Embryonic facial prominence (tissue), 1 donor: ENCODE results near the gene PFDN2.

Experiments used
- DNase-seq: peaks from one replicate; pipeline ENCODE4 v3.0.0-alpha.2; 2016; ENCODE audit errors: extremely low spot score

Gene PFDN2

DNA sequence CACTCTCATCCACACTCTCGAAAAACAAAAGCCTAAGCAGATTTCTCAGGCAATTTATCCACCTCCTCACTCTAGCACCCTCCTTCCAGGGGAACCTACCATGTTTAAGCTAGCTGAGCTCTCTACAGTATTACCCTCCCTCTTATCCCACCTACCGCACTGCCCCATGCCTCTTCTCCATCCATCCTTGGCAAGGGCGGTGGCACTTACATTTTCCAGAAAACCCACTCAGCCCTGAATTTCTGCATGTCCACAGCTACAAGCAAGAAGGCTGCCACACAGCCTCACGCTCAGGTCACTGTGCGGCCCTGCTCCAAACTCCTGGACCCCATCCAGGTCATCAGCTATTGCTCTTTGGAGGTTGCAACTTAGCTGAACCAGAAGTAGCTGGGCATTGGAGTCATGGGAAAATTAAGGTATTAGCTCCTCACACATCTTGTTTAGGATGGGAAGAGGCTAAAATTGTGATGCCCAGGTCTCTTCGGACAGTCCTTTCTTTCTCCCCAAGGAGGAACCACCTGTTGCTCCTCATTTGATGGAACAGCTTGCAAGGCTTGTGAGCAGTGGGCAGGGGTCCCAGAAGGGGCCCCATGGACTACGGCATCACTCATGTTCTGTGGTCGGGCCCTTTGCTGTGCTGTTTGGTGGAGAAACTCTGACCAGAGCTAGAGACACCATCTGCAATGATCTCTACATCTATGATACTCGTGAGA, 18.6 kb downstream of the PFDN2 start:
- no peak for DNase-seq

DNA sequence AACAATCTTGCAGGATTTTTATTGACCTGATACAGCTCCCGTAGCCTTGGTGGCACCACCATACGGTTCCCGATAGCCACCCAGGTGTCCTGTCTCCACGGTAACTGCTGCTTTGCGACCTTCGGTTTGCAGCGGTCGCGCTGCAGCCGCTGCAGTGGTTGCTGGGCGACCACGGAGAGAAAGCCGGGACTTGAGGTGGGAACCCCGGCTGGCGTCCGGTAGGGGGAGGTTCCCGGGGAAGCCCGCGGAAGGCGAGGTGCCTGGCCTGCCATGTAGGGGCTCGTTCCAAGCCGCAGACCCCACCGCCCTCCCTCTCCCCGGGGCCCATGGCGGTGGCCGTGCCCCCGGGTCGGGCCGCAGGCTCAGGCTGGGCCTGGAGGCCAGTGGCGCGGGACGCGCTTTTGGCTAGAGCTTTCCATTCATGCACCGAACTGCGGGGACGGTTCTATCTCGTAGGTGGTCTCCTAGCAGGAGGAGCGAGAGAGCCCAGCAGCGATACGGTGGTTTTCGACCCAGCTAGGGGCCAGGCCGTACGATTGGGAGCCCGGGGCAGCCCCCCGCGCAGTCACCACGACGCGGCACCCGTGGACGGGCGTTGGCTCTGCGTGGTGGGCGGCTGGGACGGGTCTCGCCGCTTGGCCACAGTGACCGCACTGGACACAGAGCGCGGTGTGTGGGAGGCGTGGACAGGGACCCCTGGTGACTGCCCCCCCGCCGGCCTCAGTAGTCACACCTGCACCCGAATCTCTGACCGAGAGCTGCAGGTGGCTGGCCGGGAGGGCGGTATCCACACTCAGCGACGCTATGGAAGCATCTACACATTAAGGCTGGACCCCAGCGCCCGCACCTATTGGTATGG, 19.4 kb downstream of the PFDN2 start, which contains the start of gene KLHDC9:
TSS of gene KLHDC9 (plus strand) at position 152 of the 859 bp plus-strand sequence. CDS start at position 327, 175 bp downstream.
- DNase-seq: no peak

DNA sequence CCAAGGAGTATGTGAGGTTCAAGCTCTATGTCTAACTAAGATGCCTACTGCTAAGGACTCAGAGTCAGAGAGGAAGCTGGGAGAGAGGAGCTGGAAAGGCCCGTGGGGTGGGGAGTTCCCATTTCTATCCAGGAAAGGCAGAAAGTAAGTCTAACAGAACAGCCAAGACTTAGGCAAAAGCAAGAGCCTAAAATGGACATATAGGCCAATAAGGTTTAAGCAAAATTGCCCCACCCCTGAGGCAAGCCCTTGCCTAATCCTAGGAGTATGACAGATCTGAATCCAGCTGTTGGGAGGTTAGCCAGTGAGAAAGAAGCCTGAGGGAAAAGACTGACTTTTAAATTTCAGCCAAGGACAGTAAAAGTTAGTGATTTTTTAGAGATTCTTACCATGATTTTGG, 21.3 kb downstream of the PFDN2 start:
- DNase-seq: no peak

DNA sequence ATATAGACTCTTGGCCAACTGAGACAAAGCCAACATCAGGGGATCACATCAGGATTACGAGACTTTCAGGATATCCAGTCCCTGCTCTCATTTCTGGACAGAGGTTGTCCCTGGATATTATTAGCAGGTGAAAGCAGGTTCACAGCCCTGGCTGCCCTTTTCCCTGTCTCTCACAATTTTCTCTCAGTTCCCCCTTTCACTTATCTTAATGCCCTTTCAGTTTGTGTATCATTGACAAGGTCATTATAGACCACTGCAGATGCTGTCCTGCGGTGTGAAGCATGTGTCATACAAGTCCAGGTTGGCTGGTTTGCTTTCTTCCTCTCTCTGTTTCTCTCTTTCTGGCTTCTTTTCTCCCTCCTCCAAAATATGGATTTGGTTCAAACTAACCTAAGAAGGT, 21.8 kb downstream of the PFDN2 start:
- DNase-seq: no peak

DNA sequence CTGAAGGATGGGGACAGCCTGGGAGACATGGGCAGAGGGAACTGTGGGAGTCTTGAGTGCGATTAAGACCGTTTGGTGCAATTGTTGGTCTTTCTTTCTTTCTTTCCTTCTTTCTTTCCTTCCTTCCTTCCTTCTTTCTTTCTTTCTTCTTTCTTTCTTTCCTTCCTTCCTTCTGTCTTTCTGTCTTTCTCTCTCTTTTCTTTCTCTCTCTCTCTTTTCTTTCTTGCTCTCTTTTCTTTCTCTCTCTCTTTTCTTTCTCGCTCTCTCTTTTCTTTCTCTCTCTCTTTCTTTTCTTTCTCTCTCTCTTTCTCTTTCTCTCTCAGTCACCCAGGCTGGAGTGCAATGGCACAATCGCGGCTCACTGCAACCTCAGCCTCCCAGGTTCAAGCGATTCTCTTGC, 22.6 kb downstream of the PFDN2 start:
- no peak for DNase-seq

DNA sequence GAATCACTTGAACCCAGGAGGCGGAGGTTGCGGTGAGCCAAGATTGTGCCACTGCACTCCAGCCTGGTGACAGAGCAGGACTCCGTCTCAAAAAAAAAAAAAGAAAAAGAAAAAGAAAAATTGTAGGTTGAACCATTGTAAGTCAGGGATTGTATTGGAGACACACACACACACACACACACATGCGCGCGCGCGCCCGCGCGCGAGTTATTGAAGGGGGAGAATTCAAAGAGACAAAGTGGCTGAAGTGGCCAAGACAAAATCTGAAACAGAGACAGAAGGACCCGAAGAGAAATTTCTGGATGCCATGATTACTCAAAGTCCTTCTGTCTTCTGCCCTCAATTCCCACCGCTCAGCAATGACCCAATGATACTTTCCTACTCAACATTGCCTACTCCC, 23.4 kb downstream of the PFDN2 start:
- DNase-seq: no peak

DNA sequence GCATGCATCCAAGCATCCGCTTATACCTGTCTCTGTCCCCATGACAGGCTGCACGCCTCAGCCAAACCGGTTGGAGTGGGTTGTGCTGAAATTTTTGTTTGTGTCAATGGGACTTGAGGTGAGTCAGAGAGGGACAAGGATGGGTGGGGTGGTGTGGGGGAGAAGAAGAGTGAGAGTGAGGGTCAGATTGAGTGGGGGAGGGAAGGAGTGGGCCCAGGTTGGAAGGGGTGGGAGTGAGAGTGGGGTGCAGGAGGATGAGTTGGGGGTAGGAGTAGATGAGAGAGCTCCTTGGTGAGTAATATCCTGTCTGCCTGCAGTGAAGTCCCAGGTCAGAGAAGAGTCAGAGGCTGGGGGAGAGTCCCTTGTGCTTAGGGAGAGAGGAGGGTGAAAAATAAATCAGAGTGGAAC, 25.2 kb downstream of the PFDN2 start:
- no peak for DNase-seq

DNA sequence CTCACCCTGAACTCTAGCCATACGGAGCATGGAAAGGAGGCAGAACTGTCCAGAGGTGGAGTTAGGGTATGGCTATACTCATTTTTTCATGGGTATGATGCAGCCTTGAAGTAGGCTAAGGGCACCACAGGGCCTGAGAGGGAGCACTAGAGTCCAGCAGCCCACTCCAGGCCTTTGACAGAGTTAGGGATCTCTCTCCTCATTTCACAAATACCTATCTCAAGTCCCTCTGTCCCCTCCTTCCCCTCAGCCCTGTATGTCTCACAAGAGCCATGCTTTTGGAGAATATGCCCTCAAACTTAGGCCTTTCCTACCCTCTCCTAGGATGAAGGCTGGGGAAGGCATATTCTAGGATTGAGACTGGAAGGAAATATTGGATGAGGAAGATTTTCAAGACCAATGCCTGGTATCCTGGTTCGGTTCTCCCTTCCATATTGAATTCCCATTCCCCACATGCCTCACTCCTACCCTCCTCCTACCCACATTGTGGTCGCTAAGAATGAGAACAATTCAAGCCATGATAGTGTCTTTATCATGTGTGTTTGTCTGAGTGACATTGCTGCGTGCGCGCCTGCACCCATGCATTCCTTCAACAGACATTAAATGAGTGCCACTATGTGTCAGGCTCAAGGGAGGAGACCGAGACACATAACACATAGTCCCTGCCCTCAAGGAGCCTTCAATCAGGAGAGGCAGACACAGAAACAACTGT, 25.9 kb downstream of the PFDN2 start:
- no peak for DNase-seq

DNA sequence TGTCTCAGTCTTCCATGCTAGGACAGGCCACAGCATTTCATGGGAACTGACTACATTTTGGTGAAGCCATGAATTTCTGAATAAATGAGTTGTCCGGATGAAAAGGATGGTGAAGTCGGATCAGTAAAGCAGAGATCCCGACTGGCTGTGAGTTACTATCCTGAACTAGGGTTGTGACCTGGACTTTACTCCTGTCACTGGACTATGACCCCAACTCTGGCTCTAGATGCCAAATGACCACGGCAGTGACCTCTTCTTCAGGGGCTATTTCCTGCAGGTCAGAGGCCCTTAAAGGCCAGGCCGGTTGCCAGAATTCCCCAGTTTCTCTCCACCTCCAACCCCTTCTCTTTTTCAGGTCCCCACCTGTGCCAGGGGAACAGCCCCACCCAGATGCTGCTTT, 26.7 kb downstream of the PFDN2 start:
- no peak for DNase-seq

DNA sequence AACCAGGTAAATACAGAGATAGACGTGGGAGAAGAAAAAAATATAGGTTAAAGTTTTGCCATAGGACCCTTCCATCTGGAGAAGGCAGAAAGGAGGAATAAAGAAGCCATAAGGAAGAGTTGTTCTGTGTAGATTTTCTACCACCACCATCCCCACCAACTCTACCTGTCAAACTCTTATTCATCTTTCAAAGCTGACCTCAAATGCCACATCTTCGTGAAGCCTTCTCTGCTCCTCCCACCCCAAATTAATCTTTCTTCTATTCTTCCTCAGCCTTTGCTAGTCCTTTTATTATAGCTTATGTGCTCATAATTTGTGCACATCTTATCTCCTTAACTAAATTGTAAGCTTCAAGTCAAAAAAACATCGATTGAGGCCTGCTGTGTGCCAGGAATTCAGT, 27.2 kb downstream of the PFDN2 start:
- no peak for DNase-seq

DNA sequence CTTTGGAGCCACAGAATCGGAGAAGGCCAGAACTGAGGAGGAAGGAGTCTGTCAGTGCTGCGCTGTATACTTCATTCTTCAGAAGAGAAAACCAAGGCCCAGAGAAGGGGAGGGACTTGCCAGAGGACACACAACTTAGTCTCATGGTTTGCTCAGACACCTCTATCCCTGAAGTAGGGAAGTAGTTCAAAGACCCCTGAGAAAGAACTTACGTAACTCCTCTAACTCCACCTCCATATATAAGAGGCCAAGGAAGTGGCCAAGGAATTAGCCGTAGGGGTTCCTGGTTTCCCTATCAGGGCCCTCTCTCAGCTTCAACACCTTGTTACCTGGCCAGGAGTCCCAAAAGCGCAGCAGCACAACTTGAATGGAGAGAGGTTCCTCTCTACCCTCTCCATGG, 27.9 kb downstream of the PFDN2 start:
- DNase-seq: no peak

DNA sequence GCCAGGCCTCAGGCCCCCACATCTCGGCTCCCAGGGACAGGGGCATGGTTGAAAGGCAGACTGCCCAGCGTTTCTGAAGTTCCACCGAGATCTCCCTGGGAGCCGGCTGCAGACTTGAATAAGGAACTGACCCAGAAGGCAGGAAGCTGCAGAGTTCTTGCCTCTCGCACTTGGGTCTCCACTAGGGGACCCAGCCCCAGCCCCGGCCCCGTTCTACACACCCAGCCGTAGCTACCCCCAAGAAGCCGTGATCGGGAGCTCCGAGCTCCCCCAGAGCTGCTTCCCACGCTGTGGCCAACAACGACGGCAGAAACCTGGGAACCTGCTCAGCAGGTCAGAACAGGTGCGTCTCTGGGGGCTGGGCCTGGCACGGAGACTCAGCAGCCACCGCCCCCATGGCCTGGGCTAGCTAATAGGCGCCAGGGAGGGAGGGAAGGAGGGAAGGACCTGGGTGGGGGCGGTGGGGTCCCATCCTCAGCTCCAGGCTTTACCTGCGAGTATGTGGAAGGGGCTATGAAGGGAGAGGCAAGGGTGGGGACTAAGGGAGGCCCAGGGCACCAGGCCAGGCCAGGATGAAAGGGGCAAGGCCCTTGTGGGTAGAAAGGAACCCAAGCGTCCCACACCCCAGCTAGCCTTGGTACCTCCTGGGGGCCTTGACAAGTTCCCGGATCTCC, 28.4 kb downstream of the PFDN2 start, which contains the start of gene NECTIN4:
TSS of gene NECTIN4 (minus strand) at position 308 of the 674 bp plus-strand sequence. CDS start at position 46, 262 bp downstream.
- no peak for DNase-seq

DNA sequence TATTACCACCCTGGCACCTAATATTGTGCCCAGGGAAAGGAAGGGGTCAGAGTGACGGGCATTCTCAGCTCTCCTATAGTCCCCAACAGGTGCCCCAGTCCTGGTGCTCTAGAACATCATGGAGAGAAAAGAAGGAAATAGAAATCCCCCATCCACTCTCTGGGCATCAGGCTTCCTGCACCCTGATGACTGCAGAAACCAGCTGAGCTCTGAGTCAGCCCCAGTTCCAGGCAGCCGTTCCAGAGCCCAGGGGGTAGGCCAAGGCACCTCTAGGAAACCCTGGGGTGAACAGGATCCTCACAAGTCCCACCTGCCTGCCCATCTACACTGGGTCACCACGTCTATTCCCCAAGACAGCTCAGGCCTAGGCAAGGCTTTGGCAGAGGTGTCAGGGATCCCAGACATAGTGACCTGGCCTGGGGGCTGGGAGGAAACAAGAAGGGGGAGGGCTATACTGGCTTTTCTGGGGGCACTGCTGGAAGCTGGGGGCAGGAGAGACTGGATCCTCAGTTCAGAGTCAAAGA, 29.2 kb downstream of the PFDN2 start:
- DNase-seq: no peak

DNA sequence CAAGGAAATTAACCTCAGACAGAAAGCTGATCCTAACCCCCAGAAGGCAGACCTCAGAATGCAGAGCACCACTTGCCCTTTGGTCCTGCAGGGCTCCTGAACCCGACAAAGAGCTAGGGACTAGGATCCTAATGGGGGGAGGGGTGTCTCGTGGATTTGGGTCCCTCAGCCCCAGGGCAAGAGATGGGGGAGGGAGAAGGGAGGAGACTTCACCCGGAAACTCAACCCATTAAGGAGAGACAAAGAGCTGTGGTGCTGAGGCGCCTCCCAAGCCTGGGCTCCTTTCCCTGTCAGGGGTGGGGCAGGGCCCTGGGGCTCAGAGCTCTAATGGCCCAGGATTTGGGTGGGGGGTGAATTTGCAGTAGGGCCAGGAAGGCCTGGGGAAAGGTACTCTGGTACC, 31.4 kb downstream of the PFDN2 start:
- DNase-seq: no peak

DNA sequence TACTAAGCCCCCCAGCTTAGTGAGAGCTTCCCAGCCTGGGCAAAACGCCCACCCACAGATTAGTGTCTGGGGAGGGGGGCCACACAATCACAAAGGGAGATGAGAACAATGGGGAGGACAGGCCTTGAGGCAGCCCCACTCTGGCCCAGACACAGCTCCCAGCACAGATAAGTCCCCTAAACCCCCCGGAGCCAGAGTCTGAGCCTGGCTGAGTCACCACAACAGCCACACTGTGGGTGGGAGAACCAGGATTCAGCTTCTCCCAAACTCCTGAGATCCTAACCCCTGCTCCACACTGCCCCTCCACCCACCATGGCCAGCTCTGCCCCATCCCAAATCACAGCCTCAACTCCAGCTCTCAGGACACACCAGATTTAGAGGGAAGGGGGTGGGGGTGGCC, 32.7 kb downstream of the PFDN2 start:
- DNase-seq: no peak

DNA sequence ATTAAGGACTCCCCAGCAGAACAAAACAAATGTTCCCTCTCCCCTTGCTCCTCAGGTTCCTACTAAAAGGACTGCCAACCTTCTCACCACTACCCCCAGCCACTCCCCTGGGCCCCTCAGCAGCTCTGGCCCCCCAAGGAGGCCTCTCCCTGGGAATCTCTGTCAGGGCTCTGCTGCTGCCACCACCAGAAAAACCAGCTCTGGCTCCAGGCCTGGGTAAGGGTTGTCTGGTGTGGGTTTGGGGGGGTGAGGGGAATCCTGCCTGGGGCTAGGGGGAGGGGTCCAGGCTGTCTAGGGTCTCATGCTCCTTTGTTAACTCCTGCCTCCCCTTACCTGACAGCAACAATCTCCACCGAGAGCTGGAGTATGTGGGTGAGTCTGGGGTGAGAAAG, 33.2 kb downstream of the PFDN2 start:
- DNase-seq: no peak

DNA sequence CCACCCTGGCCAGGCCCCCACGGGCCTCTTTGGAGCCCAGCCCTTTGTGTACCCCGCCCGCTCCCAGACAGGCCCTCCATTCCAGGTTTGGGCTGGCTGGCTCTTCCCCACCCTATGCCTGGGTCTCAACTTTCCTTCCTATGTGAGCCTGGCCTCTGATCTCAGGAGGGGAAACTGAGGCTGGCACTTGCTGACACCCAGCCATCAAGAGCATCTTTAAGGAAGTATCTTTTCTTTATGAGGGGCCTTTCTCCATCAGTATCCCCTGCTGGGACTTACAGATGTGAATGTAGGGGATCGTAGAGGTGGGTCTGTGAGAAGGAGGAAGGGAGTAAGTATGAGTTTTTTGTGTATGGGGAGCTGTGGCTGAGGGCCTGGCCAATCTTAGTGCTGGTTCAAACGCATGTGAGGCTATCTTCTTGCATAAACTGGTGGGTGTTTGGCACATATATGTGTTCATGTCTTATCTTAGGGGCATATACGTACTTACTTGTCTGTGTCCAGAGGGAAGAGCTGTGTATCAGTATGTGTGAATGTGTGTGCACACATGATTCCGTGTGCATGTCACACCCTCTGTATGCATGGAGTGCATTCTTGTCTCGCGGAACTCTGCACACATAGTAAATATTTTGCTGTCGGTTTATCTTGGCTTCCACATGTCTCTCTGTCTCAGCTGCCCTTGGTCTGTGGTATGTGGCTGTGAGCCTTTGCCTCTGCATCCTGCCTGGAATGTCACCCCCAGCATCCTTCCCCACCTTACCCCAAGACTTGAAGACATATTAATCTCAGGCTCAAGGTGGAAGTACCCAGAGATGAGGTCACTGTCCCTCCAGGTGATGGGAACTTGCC, 33.9 kb downstream of the PFDN2 start:
- DNase-seq: no peak

DNA sequence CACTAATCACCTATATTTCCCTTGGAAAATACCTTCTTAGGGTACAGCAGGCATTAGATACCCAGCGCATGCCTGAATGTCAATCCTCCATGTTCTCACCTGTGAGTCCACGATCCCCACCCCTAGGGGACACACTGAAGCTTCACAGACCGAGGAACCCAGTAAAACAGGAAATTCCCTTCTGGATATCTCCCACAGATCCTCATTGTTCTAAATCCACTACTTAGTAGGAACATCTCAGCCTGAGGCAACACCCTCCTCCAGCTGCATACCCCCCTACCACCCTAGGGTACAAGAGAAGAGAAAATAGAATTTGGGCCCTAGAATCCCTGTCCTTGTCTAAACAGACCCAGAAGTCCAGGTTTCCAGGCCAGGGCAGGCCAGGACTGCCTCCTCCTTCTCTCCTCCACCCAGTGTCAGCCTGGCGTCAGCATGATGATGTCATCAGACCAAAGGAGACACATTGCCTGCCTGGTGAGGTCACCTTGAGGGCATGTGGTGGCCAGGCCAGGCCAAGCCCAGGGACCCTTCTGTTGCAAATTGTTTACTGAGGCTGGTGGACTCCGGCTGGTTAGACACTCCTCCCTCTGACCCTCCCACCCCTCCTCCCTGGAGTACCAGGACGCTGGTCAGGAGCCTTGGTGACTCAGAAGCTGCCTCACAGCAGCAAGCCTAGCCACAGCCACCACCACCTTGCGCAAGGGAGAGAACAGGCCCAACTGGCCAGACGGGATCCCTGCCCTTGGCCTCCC, 34.7 kb downstream of the PFDN2 start:
- no peak for DNase-seq

DNA sequence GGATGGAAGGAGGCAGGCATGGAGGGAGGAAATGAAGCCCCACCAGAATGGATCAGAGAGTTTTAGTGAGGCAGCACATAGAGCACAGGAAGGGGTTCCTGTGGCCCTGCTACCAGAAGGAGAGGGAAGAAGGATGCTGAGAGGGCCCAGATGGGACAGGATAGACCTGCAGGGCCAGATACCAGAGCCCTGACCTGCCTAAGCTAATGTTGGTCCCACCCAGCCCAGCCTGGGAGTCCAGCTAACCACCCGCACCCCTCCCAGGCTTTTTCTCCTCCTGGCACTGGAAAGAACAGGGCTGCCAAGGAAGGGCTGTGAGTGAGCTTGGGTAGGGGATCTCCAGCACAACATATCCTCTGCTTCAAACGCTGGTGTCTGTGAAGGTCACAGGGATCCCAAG, 35.4 kb downstream of the PFDN2 start:
- no peak for DNase-seq

DNA sequence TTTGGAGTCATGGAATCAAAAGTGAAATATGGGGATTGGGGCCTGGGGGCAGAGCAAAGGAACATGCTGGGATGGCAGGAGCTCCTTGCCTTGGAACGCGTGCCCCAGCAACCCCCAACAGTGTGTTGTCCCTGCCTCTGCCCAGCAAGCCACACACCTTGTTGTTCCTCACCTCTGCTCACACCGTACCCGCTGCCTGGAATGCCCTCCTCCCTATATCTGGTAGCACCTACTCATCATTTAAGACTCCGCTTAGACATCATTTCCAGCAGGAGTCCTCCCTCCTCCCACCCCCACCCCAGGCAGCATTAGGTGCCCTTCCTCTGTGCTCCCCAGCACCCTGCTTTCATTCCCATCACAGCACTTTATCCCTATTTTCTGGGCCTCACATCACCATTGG, 36.3 kb downstream of the PFDN2 start:
- no peak for DNase-seq
